ENCODE data around the gene TRPM3.

TRPM3 gene

DNA sequence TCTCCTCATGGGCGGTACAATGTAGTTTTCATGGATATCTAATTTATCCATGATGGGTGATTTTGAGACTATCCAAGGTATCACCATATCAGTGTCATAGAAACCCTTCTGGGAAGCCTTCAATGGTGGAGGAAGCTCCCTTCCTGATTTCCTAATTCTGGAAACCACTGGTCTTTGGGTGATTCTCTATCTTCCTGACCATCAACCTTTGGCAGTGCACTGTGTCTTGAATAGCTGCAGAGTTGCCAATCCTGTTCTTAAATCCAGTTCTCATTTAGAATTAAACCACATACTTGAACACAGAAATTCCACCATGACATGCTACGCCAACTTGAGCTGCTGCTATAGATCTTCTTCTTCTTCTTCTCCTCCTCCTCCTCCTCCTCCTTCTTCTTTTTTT, 545.3 kb downstream of the TRPM3 start:
- Histone ChIP-seq H4K20me1 (no peaks in the 10 kb centered on the region), H3K9ac (no peak overlapping the region), H3K36me3 (no peaks in the 10 kb centered on the region), H3K4me1 (peaks cover 9% of the 10 kb centered on the region), H3K4me2 (no peak overlapping the region), H3K9me3 (no peaks in the 10 kb centered on the region), H3K27me3 (no peaks in the 10 kb centered on the region), H3K27ac (no peak overlapping the region), H3K4me3 (no peak overlapping the region)
- no peak for TF ChIP-seq Cebpa-rat (IDR thresholded peaks at IDR 0.05)

DNA sequence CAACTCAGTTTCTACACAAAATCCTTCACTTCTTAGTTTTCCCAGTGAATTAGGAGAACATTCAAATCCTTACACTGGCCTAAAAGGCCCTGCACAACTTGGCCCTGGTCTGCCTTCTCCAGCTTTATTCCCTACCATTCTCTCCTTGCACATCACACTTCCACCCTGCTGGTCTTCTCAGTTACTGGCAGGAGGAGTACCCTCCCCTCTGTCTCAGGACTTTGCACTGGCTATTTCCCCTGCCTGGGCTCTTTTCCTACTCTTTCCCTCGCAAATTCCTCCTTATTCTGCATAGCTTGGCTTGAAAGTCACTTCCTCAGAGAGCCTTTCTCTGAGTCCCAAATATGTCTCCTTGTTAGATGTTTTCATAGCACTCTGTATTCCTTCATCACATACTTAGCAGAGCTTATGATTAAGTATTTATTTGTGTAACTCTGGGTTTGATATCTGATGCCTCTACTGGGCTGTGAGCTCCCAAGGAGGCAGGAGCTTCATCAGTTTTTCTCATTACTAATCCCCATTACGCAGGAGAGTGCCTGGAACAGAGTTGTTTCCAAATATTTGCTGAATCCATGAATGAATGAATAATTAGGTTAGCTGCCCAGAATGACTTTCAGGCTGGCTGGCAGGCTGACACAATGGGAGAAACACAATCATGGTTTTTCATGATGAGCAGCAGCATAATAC, 547.1 kb downstream of the TRPM3 start:
- TF ChIP-seq Cebpa-rat (IDR thresholded peaks at IDR 0.05), result no peak
- Histone ChIP-seq H3K4me3 (no peak overlapping the region), H3K27ac (no peak overlapping the region), H3K9ac (no peak overlapping the region), H3K36me3 (no peaks in the 10 kb centered on the region), H3K4me1 (no peaks in the 10 kb centered on the region), H3K9me3 (no peaks in the 10 kb centered on the region), H3K4me2 (no peak overlapping the region), H3K27me3 (no peaks in the 10 kb centered on the region), H4K20me1 (no peaks in the 10 kb centered on the region)

DNA sequence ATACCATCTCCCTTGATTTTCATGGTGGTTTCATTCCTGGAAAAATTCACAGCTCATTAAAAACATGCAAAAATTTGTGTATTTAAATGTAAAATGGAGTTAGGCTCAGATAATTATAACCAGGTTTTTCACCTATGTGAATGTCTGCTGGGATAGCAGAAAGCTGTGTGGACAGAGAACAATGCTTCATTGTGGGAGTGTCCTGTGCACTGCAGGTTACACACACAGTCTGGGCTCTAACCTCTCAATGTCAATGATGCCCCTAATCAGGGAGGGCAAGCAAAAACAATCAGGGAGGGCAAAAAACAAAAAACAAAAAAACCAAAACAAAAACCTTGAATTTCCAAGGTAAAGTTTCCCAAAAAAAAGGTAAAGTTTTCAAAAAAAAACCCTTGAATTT, 548.1 kb downstream of the TRPM3 start:
- no peak for TF ChIP-seq Cebpa-rat (IDR thresholded peaks at IDR 0.05)
- no peaks in the 10 kb centered on the region for H4K20me1 ChIP-seq
- H3K4me2 ChIP-seq, result no peak overlapping the region
- H3K4me1 ChIP-seq, result no peaks in the 10 kb centered on the region
- H3K27ac ChIP-seq, result no peak overlapping the region
- H3K9ac ChIP-seq, result no peak overlapping the region
- no peaks in the 10 kb centered on the region for H3K9me3 ChIP-seq
- no peaks in the 10 kb centered on the region for H3K27me3 ChIP-seq
- H3K4me3 ChIP-seq, result no peak overlapping the region
- H3K36me3 ChIP-seq, result no peaks in the 10 kb centered on the region

DNA sequence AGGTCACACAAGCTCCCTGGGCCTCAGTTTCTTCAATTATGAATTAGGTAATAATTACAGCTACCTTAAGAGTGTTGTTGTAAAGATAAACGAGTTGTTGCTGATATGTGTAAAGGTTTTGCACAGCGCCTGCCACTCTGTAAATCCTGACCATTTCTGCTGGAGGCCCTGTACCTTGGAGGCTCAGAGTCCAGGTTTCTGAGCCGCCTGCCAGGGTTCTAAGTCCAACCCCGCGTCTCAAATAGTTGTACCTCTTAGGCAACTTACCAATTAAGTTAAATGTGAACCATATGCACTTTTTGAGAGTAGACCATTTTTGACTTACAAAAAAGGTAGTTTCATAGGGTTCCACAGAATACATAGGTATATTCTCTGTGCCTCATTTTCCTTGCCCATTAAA, 550.2 kb downstream of the TRPM3 start:
- H4K20me1 ChIP-seq, result no peaks in the 10 kb centered on the region
- no peaks in the 10 kb centered on the region for H3K9me3 ChIP-seq
- no peaks in the 10 kb centered on the region for H3K27me3 ChIP-seq
- TF ChIP-seq Cebpa-rat (IDR thresholded peaks at IDR 0.05), result no peak
- H3K4me2 ChIP-seq, result no peak overlapping the region
- H3K36me3 ChIP-seq, result no peaks in the 10 kb centered on the region
- no peaks in the 10 kb centered on the region for H3K4me1 ChIP-seq
- no peak overlapping the region for H3K27ac ChIP-seq
- H3K9ac ChIP-seq, result no peak overlapping the region
- H3K4me3 ChIP-seq, result no peak overlapping the region

DNA sequence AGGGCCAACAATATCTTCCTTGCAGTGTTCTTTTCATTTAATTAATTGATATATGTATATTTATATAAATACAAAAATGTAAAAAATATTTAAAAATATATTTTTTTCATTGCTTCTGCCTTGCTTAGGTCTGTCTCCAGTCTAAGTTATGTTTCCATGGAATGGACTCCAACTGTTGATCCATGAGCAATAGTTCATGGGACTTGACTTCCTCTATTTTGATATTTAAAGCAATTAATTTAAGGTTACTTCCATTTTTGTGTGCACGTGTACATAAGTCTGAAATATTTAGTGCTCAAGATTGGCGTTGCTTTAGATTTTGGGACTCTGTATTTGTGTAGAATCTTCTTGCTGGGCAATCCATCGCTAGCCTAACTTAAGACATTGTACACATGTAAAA, 551.6 kb downstream of the TRPM3 start:
- Histone ChIP-seq H3K4me1 (peaks cover 7% of the 10 kb centered on the region), H3K27me3 (no peaks in the 10 kb centered on the region), H3K27ac (no peak overlapping the region), H3K36me3 (no peaks in the 10 kb centered on the region), H3K9me3 (no peaks in the 10 kb centered on the region), H3K4me3 (no peak overlapping the region), H4K20me1 (no peaks in the 10 kb centered on the region), H3K4me2 (no peak overlapping the region), H3K9ac (no peak overlapping the region)
- TF ChIP-seq Cebpa-rat (IDR thresholded peaks at IDR 0.05), result no peak

DNA sequence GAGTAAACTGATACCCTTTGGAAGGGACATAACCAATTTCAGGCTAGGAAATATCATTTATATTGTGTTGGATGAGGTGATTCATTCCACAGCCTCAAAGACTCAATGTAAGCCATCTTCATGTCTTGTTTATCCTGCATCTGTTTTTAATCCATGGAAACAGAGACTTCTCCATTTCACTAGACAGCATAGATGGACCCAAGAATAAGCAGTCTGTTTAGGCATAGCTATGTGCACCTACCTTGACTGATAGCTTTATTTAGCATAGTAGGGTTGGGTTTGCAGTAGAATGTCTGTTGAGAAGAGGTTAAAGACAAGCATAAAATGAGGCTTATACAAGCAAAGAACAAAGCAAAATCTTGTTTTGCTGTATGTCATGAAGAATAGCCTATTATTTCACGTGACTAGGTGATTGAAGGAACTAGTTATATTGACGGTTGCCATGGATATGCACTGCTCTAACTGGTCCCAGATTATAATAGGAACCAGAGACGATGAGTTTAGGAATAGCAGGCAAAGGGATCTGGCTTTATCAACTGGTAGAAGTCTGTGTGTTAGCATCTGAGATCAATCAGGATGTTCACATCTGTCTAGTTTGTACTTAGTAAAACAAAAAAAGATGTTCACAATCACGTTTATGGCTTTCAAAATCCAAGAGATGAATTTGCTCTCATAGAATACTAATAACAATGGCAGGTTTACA, 552.2 kb downstream of the TRPM3 start:
- Histone ChIP-seq H3K4me2 (no peak overlapping the region), H3K4me3 (no peak overlapping the region)

DNA sequence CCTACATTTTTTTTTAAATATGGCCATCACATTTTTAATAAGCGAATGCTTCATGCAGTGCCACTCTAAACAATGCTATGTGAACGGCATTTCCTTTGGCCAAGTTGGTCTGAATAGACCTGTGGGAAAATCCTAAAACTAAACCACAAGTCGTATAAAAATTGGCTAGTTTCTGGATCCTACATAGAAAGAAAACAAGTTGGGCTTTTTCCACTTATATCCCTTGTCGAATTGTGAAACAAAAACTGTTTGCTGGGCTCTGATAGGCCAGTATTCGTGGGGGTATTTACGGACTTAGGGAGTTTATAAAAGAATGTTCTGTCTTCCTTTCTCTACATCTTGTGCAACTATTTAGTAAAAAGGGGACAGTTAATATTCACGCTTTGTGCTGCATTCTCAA, 553.9 kb downstream of the TRPM3 start:
- no peaks in the 10 kb centered on the region for H3K36me3 ChIP-seq
- no peak for TF ChIP-seq Cebpa-rat (IDR thresholded peaks at IDR 0.05)
- no peak overlapping the region for H3K4me2 ChIP-seq
- no peaks in the 10 kb centered on the region for H3K27me3 ChIP-seq
- no peak overlapping the region for H3K4me3 ChIP-seq
- H4K20me1 ChIP-seq, result no peaks in the 10 kb centered on the region
- peaks cover 29% of the 10 kb centered on the region for H3K4me1 ChIP-seq
- no peaks in the 10 kb centered on the region for H3K9me3 ChIP-seq
- no peak overlapping the region for H3K27ac ChIP-seq
- H3K9ac ChIP-seq, result no peak overlapping the region

More for the DNA sequence above, 552.2 kb downstream of the TRPM3 start:
- no peaks in the 10 kb centered on the region for H4K20me1 ChIP-seq
- H3K36me3 ChIP-seq, result no peaks in the 10 kb centered on the region
- peaks cover 13% of the 10 kb centered on the region for H3K4me1 ChIP-seq
- H3K27me3 ChIP-seq, result no peaks in the 10 kb centered on the region
- no peaks in the 10 kb centered on the region for H3K9me3 ChIP-seq
- no peak overlapping the region for H3K9ac ChIP-seq
- no peak for TF ChIP-seq Cebpa-rat (IDR thresholded peaks at IDR 0.05)
- no peak overlapping the region for H3K27ac ChIP-seq

DNA sequence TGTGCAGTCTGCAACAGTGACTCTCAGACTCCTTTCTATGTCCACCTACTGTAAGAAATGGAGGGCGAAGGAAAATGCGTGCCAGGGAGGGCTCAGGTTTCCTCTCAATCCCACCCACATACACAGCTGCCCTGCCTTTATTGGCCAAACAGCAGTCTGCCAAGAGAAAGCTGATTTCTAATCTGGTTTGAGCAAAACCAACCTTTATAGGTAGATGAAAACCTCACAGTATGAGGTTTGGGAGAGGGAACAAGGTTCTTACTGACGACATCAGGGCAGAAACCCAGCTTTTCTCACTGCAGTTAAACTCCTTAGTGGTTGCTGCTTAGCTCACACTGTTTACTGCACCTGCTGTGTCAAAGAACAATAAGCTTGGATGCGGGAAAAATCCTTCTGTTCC, 554.7 kb downstream of the TRPM3 start:
- Histone ChIP-seq H4K20me1 (no peaks in the 10 kb centered on the region), H3K4me2 (no peak overlapping the region), H3K27me3 (no peaks in the 10 kb centered on the region), H3K4me3 (no peak overlapping the region), H3K9me3 (no peaks in the 10 kb centered on the region), H3K27ac (no peak overlapping the region), H3K4me1 (peaks cover 29% of the 10 kb centered on the region), H3K36me3 (no peaks in the 10 kb centered on the region), H3K9ac (no peak overlapping the region)
- no peak for TF ChIP-seq Cebpa-rat (IDR thresholded peaks at IDR 0.05)

DNA sequence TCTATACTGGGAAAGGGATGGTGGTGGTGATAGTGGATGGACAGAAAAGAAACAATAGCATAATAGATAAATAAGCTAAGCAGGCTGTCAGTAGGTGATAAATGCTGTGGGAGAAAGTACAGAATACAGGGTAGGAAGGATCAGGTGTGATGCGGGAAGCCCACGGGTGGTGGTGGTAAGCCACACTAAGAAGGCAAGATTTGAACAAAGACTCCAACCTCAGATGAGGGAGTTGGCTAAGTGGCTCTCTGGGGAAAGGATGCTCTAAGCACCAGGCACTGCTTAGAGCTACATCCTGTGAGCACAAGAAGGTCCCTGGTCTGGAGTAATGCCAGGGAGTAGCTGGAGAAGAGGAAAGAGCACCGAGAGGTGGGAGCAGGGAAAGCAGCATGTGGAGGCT, 555.4 kb downstream of the TRPM3 start:
- H3K36me3 ChIP-seq, result no peaks in the 10 kb centered on the region
- peaks cover 29% of the 10 kb centered on the region for H3K4me1 ChIP-seq
- H3K4me3 ChIP-seq, result no peak overlapping the region
- no peak for TF ChIP-seq Cebpa-rat (IDR thresholded peaks at IDR 0.05)
- H3K27ac ChIP-seq, result no peak overlapping the region
- H3K4me2 ChIP-seq, result 0 out of 2 replicates have a peak overlapping the region, but pooled peaks have one; percentile 13
- H4K20me1 ChIP-seq, result no peaks in the 10 kb centered on the region
- no peak overlapping the region for H3K9ac ChIP-seq
- H3K27me3 ChIP-seq, result no peaks in the 10 kb centered on the region
- no peaks in the 10 kb centered on the region for H3K9me3 ChIP-seq

DNA sequence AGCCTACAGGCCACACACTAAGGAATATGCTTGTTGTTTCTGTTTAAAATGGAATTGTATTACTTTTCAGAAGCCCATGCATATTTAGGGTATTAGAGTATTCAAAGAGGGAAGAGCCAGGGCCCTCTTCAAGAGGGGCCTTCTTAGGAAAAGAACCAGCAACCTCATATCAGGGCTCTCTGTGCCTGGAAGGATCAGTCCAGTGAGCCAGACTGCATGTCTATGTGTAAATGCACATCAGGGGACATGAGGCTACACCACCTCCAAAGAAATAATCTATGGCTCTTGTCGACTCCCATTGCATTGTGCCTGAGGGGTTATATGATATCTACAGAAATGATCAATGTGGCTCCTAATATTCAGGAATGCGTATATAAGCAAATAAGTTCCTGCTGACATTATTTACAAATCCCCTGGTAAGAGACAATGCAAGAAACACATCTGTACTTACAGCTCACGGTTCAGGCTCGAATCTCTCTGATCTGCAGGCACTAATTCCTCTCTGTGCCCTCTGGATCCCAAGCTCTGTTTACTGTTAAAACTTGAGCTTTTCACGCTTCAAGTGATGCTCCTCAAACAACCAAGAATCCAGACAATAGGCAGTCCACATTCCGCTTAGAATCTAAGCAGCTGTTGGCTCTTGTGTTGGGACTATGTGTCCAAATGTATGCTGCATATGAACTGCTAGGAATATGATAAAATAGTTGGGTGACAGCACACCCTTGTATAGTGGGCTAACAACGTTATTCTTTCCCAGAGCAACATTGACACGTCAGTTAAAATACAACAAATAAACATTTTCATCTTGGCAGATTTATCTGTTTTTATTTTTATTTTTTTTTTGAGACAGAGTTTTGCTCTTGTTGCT, 556.7 kb downstream of the TRPM3 start:
- Histone ChIP-seq H3K4me2 (peak overlapping the region; percentile 66), H3K9me3 (no peaks in the 10 kb centered on the region), H3K27ac (no peak overlapping the region), H3K4me3 (no peak overlapping the region), H3K9ac (no peak overlapping the region), H3K4me1 (peaks cover 29% of the 10 kb centered on the region), H3K27me3 (no peaks in the 10 kb centered on the region), H3K36me3 (no peaks in the 10 kb centered on the region), H4K20me1 (no peaks in the 10 kb centered on the region)
- TF ChIP-seq Cebpa-rat (IDR thresholded peaks at IDR 0.05), result no peak
